HG02938 (cell line): ENCODE data around the gene ADGRV1.
"Not testable (repeated sequence)": the region's sequence is repeated elsewhere in the genome, so short reads cannot be mapped to it uniquely, and the experiment has no call there.

ENCODE experiments used
- ATAC-seq: cut with Tn5 transposase; IDR thresholded peaks from one replicate; pipeline ENCODE4 v1.9.1; 2021; ENCODE audit warnings: mild to moderate bottlenecking, moderate library complexity; ENCODE audit not compliant: unreplicated experiment

ADGRV1 gene

GRCh38 chr5:90968319-90968718 is 409.7 kb downstream of the ADGRV1 start:
- ATAC-seq = no peak

GRCh38 chr5:90969945-90970344 is 411.3 kb downstream of the ADGRV1 start:
- not testable (repeated sequence) for ATAC-seq

- ATAC-seq = no peak
Observed at GRCh38 chr5:90981177-90981576, 422.6 kb downstream of the ADGRV1 start.

- ATAC-seq = no peak
Observed at GRCh38 chr5:90981821-90982220, 423.2 kb downstream of the ADGRV1 start.

GRCh38 chr5:90982576-90982975 is 424.0 kb downstream of the ADGRV1 start:
- no peak for ATAC-seq

- ATAC-seq = no peak
Observed at GRCh38 chr5:90983148-90983547, 424.6 kb downstream of the ADGRV1 start.

- no peak for ATAC-seq
Observed at GRCh38 chr5:90983711-90984124, 425.1 kb downstream of the ADGRV1 start.

- no peak for ATAC-seq
Observed at GRCh38 chr5:90985341-90985740, 426.7 kb downstream of the ADGRV1 start.

- no peak for ATAC-seq
Observed at GRCh38 chr5:90987726-90988125, 429.1 kb downstream of the ADGRV1 start.

GRCh38 chr5:90991201-90991600 is 432.6 kb downstream of the ADGRV1 start:
- ATAC-seq = no peak

- ATAC-seq = no peak
Observed at GRCh38 chr5:90994796-90995195, 436.2 kb downstream of the ADGRV1 start.

- ATAC-seq = no peak
Observed at GRCh38 chr5:90996089-90996488, 437.5 kb downstream of the ADGRV1 start.

GRCh38 chr5:90997082-90997481 is 438.5 kb downstream of the ADGRV1 start:
- ATAC-seq = no peak

GRCh38 chr5:91000743-91001142 is 442.1 kb downstream of the ADGRV1 start:
- ATAC-seq = no peak

- no peak for ATAC-seq
Observed at GRCh38 chr5:91006713-91007112, 448.1 kb downstream of the ADGRV1 start.

- ATAC-seq = no peak
Observed at GRCh38 chr5:91007251-91007650, 448.7 kb downstream of the ADGRV1 start.

GRCh38 chr5:91007780-91008402 is 449.3 kb downstream of the ADGRV1 start:
- ATAC-seq = no peak

- no peak for ATAC-seq
Observed at GRCh38 chr5:91010090-91010489, 451.5 kb downstream of the ADGRV1 start.

- ATAC-seq = no peak
Observed at GRCh38 chr5:91011029-91011428, 452.4 kb downstream of the ADGRV1 start.

GRCh38 chr5:91012867-91013266 is 454.3 kb downstream of the ADGRV1 start:
- not testable (repeated sequence) for ATAC-seq

- ATAC-seq = no peak
Observed at GRCh38 chr5:91016322-91016721, 457.7 kb downstream of the ADGRV1 start.

GRCh38 chr5:91016954-91017700 is 458.5 kb downstream of the ADGRV1 start:
- no peak for ATAC-seq

GRCh38 chr5:91018200-91018599 is 459.6 kb downstream of the ADGRV1 start:
- ATAC-seq = no peak
